Stimulated activated CD4-positive, alpha-beta T cell treated with anti-CD3 and anti-CD28 coated beads, Interleukin-1b, Interleukin-23, amount 100 ng/mL, for 48 hours (primary cell): Measurements from ENCODE around the gene GRHPR.
"Not testable (repeated sequence)": the region's sequence is repeated elsewhere in the genome, so short reads cannot be mapped to it uniquely, and the experiment has no call there.

Experiments
- DNase-seq: peaks from one replicate; pipeline ENCODE4 v3.0.0-alpha.2; 2020

GRHPR gene

GRCh38 chr9:37422289-37423104, at the start of gene GRHPR:
Gene GRHPR (plus strand): TSS chr9:37422696. CDS start chr9:37422751, 55 bp downstream.
- DNase-seq: peak; percentile 90

- DNase-seq: no peak
Observed at GRCh38 chr9:37372839-37373238, 49.7 kb upstream of the GRHPR start.

GRCh38 chr9:37373621-37374020, 48.9 kb upstream of the GRHPR start:
- no peak for DNase-seq

- DNase-seq: no peak
Observed at GRCh38 chr9:37374892-37375291, 47.6 kb upstream of the GRHPR start.

- DNase-seq: no peak
Observed at GRCh38 chr9:37377688-37378612, 44.5 kb upstream of the GRHPR start.

GRCh38 chr9:37378613-37379004, 43.9 kb upstream of the GRHPR start:
- DNase-seq: no peak

GRCh38 chr9:37379835-37380234, 42.7 kb upstream of the GRHPR start:
- no peak for DNase-seq

- no peak for DNase-seq
Observed at GRCh38 chr9:37380570-37380969, 41.9 kb upstream of the GRHPR start.

- no peak for DNase-seq
Observed at GRCh38 chr9:37381094-37381741, 41.3 kb upstream of the GRHPR start.

GRCh38 chr9:37382161-37382981, 40.1 kb upstream of the GRHPR start:
- DNase-seq: no peak

- DNase-seq: no peak
Observed at GRCh38 chr9:37382982-37383357, 39.5 kb upstream of the GRHPR start.

- DNase-seq: no peak
Observed at GRCh38 chr9:37383393-37383792, 39.1 kb upstream of the GRHPR start.

- no peak for DNase-seq
Observed at GRCh38 chr9:37383876-37384746, 38.4 kb upstream of the GRHPR start.

GRCh38 chr9:37385286-37385685, 37.2 kb upstream of the GRHPR start:
- DNase-seq: no peak

- no peak for DNase-seq
Observed at GRCh38 chr9:37386988-37387387, 35.5 kb upstream of the GRHPR start.

- no peak for DNase-seq
Observed at GRCh38 chr9:37390759-37391158, 31.7 kb upstream of the GRHPR start.

- no peak for DNase-seq
Observed at GRCh38 chr9:37392272-37392671, 30.2 kb upstream of the GRHPR start.

GRCh38 chr9:37395229-37395628, 27.3 kb upstream of the GRHPR start:
- no peak for DNase-seq

- no peak for DNase-seq
Observed at GRCh38 chr9:37395663-37396062, 26.8 kb upstream of the GRHPR start.

- DNase-seq: not testable (repeated sequence)
Observed at GRCh38 chr9:37397948-37398347, 24.5 kb upstream of the GRHPR start.

- DNase-seq: no peak
Observed at GRCh38 chr9:37398464-37399025, 24.0 kb upstream of the GRHPR start.
